H1 (cell line): ENCODE measurements around the gene STK39.

Experiments used
- CEBPB ChIP-seq: IDR thresholded peaks from 2 replicates; pipeline ENCODE4 v1.6.1; 2012; ENCODE audit warnings: low read depth, low read length
- CTCF ChIP-seq, 3 experiments: IDR thresholded peaks; 1 replicate in 2 of 3; 2 replicates in 1 of 3; pipeline versions ENCODE4 v1.5.1 to v1.6.1; 2011; ENCODE audit warnings: low read length in 3 of 3, mild to moderate bottlenecking in 3 of 3, inconsistent platforms in 2 of 3, low read depth in 1 of 3, moderate library complexity in 1 of 3; ENCODE audit not compliant: insufficient read depth in 1 of 3; ENCODE audit errors: control extremely low read depth in 1 of 3
- EZH2 ChIP-seq: fragments of 200-600 bp; sonication (generic); IDR thresholded peaks from 2 replicates; pipeline ENCODE4 v1.7.1; 2012; ENCODE audit warnings: low read depth, mild to moderate bottlenecking, moderate library complexity, low read length, inconsistent platforms; ENCODE audit not compliant: severe bottlenecking
- HDAC6 ChIP-seq: IDR thresholded peaks from one replicate; pipeline ENCODE4 v1.7.1; 2012; ENCODE audit warnings: low read depth, mild to moderate bottlenecking, inconsistent platforms, low read length, moderate library complexity
- JUND ChIP-seq: IDR thresholded peaks from 2 replicates; pipeline ENCODE4 v1.6.1; 2011; ENCODE audit warnings: mild to moderate bottlenecking, improper control_type of control experiment, low read length
- KDM1A ChIP-seq: fragments of 200-600, 300-600 bp; sonication (generic); IDR thresholded peaks from 2 replicates; pipeline ENCODE4 v1.7.1; 2016; ENCODE audit warnings: mild to moderate bottlenecking, low read length, borderline replicate concordance
- POLR2AphosphoS5 ChIP-seq: IDR thresholded peaks from 2 replicates; pipeline ENCODE4 v1.6.1; 2011; ENCODE audit warnings: low read depth, low read length

- TF ChIP-seq JUND (no peak), HDAC6 (no peak), KDM1A (no peak), POLR2AphosphoS5 (no peak), CTCF (IDR thresholded peaks at IDR 0.05; ENCODE audit: control extremely low read depth in 1 of 3, insufficient read depth in 1 of 3, low read depth in 1 of 3, low read length in 3 of 3) (no peak), CEBPB (no peak), EZH2 (no peak)
These were observed 7.0 kb upstream of the STK39 start for GRCh38 chr2:168254158-168254935.
